ENCODE measurements around the gene XPO4. TPM values are rescaled to one million over a fixed set of nuclear protein-coding genes. Genes with fewer than 3 reads are reported as not detected.

Gene XPO4
- total and polyA plus RNA-seq, 11 donors: 4.8 to 53.7 (median 25.6) TPM

DNA sequence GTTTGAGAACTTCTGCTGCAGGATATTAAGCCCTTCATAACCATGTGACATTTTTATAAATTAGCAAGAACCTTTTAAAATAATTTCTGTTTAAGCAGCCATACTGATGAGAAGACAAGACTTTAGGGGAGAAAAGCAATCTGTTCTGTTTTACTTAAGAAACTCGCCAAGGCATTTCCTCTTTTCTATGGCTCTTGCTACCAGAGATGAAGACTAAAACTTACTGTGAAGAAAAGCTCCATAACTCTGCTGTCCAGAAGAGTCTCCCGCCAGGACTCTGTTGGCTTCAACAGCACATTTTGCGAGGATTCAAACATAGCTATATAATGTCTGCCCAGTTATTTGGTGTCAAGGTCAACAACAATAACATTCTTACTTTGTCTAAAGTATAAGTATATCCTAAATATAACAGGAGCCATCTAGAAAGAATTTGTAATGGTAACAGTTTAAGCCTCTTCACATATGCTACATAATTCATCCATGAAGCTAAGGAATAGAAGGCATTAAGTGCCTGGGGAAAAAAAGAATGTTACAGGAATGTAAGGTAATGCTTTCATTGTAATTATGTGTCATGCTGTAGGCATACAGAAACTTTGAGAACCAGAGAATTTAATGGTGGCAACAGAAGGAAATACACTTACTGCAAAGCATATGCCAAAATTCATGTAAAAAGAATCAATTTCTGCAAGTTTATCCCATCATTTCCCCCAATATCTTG, 75.5 kb downstream of the XPO4 start:
- Histone ChIP-seq H3K4me3 (no peak overlapping the region), H3K4me1 (peaks cover 0 to 40% (median 8%) of the 10 kb centered on the region in 12 donors), H3K9me3 (no peaks in the 10 kb centered on the region), H3K27me3 (no peaks in the 10 kb centered on the region), H3K27ac (peak overlapping the region in 10 of 12 donors; percentile 20 to 70 (median 46)), H3K36me3 (peaks cover 0 to under 1% (median 0%) of the 10 kb centered on the region in 9 donors)
- intact Hi-C loops (cut with DNase I): loop anchor here in 9 of 10 donors (1.0 to 10.0 kb wide), 9 partner anchors 52 to 335 kb away; partner anchors contain the start of genes EEF1AKMT1 (in 2 of the 9), IL17D (in 1 of the 9) and XPO4 (in 1 of the 9)
- 52 to 65% (median 54%) methylated on average over 3 of the region's 3 CpGs for WGBS, 4 donors
- TF ChIP-seq, protein P1, sequence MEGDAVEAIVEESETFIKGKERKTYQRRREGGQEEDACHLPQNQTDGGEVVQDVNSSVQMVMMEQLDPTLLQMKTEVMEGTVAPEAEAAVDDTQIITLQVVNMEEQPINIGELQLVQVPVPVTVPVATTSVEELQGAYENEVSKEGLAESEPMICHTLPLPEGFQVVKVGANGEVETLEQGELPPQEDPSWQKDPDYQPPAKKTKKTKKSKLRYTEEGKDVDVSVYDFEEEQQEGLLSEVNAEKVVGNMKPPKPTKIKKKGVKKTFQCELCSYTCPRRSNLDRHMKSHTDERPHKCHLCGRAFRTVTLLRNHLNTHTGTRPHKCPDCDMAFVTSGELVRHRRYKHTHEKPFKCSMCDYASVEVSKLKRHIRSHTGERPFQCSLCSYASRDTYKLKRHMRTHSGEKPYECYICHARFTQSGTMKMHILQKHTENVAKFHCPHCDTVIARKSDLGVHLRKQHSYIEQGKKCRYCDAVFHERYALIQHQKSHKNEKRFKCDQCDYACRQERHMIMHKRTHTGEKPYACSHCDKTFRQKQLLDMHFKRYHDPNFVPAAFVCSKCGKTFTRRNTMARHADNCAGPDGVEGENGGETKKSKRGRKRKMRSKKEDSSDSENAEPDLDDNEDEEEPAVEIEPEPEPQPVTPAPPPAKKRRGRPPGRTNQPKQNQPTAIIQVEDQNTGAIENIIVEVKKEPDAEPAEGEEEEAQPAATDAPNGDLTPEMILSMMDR (IDR thresholded peaks at IDR 0.05): no peak
- no peak for TF ChIP-seq POLR2A (IDR thresholded peaks at IDR 0.05)
- DNase-seq (no peak), ATAC-seq (no peak)

DNA sequence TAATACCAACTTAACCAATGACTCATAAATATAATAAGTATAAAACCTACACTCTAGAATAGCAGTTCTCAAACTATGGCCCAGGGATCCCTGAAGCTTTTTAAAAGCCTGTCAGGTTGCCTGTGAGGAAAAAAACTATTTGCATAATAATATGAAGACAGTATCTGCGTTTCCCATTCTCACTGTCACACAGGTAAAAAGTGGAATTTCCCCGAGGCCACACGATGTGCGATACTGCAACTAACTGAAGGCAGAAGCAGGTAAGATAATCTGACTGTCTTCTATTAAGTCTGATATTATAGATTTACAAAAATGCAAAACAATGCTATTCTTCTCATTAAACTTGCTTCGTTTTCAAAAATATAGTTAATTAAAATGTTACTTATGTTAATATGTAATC, 76.2 kb downstream of the XPO4 start:
- Histone ChIP-seq H3K36me3 (peaks cover 0 to 8% (median 4%) of the 10 kb centered on the region in 9 donors), H3K4me1 (peaks cover 0 to 40% (median 8%) of the 10 kb centered on the region in 12 donors), H3K27ac (peak overlapping the region in 9 of 12 donors; percentile 17 to 74 (median 59)), H3K4me3 (peak overlapping the region in 1 of 12 donors; percentile 3), H3K27me3 (no peaks in the 10 kb centered on the region), H3K9me3 (no peaks in the 10 kb centered on the region)
- intact Hi-C loops (cut with DNase I): loop anchor here in 8 of 10 donors (5.0 to 10.0 kb wide), 8 partner anchors 52 to 334 kb away; partner anchors contain the start of genes EEF1AKMT1 (in 2 of the 8), IL17D (in 1 of the 8) and XPO4 (in 1 of the 8)
- 76 to 83% (median 81%) methylated on average over 5 of the region's 5 CpGs for WGBS, 4 donors
- no peak for ATAC-seq
- no peak for DNase-seq
- no peak for TF ChIP-seq POLR2A (IDR thresholded peaks at IDR 0.05)
- TF ChIP-seq, protein P1 (IDR thresholded peaks at IDR 0.05): no peak

DNA sequence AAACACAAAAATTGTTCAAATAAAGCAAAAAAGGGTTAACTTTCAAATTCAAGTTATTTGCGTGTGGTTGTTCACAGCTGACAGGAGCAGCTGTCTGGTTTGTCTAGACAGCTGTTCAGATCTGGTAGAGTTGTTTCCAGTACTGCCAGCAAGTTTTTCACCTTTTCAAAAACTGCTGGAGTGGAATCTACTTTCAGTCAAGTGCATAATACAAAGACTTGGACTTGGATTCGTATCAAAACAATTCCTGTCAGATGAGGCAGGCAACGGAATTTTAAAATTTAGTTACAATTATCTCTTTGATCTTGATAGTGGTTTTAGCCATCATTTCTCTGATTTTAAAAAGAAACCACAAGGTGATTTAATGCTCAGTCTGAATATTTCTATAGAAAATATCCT, 77.1 kb downstream of the XPO4 start:
- Histone ChIP-seq H3K27me3 (no peaks in the 10 kb centered on the region), H3K36me3 (peaks cover 0 to 9% (median 4%) of the 10 kb centered on the region in 9 donors), H3K9me3 (no peaks in the 10 kb centered on the region), H3K27ac (peak overlapping the region in 11 of 12 donors; percentile 20 to 74 (median 64)), H3K4me1 (peaks cover 0 to 40% (median 8%) of the 10 kb centered on the region in 12 donors), H3K4me3 (peak overlapping the region in 1 of 12 donors; percentile 9)
- DNase-seq (no peak), ATAC-seq (peak in 3 of 4 donors; percentile 44 to 58 (median 51))
- WGBS, 4 donors: 21 to 31% (median 29%) methylated on average over 3 of the region's 3 CpGs
- intact Hi-C loops (cut with DNase I): loop anchor here in 8 of 10 donors (5.0 to 10.0 kb wide), 8 partner anchors 51 to 333 kb away; partner anchors contain the start of genes EEF1AKMT1 (in 2 of the 8), IL17D (in 1 of the 8) and XPO4 (in 1 of the 8)
- TF ChIP-seq, protein P1 (IDR thresholded peaks at IDR 0.05): no peak
- TF ChIP-seq POLR2A (IDR thresholded peaks at IDR 0.05): no peak

Data from heart left ventricle (tissue), 16 donors.